Measurements from ENCODE around the gene ASH1L. TPM values are rescaled to one million over a fixed set of nuclear protein-coding genes. Genes with fewer than 3 reads are reported as not detected.
"Not testable (repeated sequence)": the region's sequence is repeated elsewhere in the genome, so short reads cannot be mapped to it uniquely, and the experiment has no call there.

The ASH1L gene
- polyA plus RNA-seq, 6 donors from 2014 or later, result 6.4 to 51.8 (median 23.4) TPM

- Mint-ChIP-seq H3K27ac (peak overlapping the region in 4 of 6 donors; percentile 50 to 86 (median 81)), H3K4me3 (peak overlapping the region in 2 of 8 donors; percentile 19 to 47), H3K27me3 (no peaks in the 10 kb centered on the region), H3K9me3 (no peaks in the 10 kb centered on the region), H3K36me3 (no peaks in the 10 kb centered on the region), H3K4me1 (peaks cover 13 to 48% (median 22%) of the 10 kb centered on the region in 3 donors)
- ATAC-seq (ENCODE audit: low read depth in 2 of 2) (peak in 1 of 2 donors; percentile 30), DNase-seq (no peak)
Measured at GRCh38 chr1:155507945-155508344, 54.7 kb downstream of the ASH1L start.

GRCh38 chr1:155505963-155506362, 56.6 kb downstream of the ASH1L start:
- Mint-ChIP-seq H3K4me1 (peaks cover 13 to 45% (median 22%) of the 10 kb centered on the region in 3 donors), H3K27ac (peak overlapping the region in 1 of 6 donors; percentile 38)
- not testable (repeated sequence) for H3K4me3 Mint-ChIP-seq; DNase-seq; H3K27me3 Mint-ChIP-seq; ATAC-seq (ENCODE audit: low read depth in 2 of 2); H3K36me3 Mint-ChIP-seq; H3K9me3 Mint-ChIP-seq

- peak overlapping the region in 4 of 6 donors; percentile 16 to 80 (median 40) for H3K27ac Mint-ChIP-seq
- ATAC-seq (ENCODE audit: low read depth in 2 of 2) (peak; percentile 27 to 42), DNase-seq (peak; percentile 20)
- no peaks in the 10 kb centered on the region for H3K9me3 Mint-ChIP-seq
- no peaks in the 10 kb centered on the region for H3K36me3 Mint-ChIP-seq
- no peak overlapping the region for H3K4me3 Mint-ChIP-seq
- H3K4me1 Mint-ChIP-seq, result peaks cover 27 to 59% (median 37%) of the 10 kb centered on the region in 3 donors
- no peaks in the 10 kb centered on the region for H3K27me3 Mint-ChIP-seq
Measured at GRCh38 chr1:155504207-155504606, 58.4 kb downstream of the ASH1L start.

DNA sequence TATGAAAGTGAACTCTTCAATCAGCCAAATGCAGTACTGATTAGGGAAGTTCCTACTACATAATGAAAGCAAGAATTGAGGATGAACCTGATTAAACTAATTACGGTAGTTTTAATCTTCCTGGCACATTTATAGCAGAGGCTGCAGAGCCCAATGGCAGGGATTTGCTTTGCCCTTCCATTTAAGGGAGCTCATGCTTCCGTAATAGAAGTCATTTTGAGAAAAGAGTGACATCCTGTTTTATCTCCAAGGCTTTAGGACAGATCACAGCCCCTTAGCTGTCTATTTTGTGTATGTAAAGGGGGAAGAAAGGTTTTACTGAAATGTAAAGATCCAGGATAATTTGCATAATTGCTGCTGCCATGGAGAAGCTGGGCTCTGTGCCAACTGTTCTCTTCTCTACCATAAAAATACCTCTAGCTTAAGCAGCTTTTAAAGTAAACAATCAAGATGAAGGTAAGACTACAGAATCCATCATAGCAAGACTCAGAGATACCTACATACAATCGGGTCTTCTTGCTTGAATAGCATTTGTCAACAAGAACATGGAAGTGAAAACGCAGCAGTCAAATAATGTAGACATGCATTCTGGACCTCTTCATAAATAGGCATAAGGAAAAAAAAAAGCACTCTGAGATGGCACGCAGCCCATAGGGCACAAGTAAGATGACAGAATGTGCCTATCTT, 62.5 kb downstream of the ASH1L start:
- DNase-seq (peak; percentile 40), ATAC-seq (ENCODE audit: low read depth in 2 of 2) (peak; percentile 80 to 81)
- no peaks in the 10 kb centered on the region for H3K9me3 Mint-ChIP-seq
- H3K27me3 Mint-ChIP-seq, result no peaks in the 10 kb centered on the region
- peak overlapping the region; percentile 76 to 92 (median 87) for H3K27ac Mint-ChIP-seq
- peak overlapping the region; percentile 58 to 79 (median 72) for H3K4me3 Mint-ChIP-seq
- H3K4me1 Mint-ChIP-seq, result peaks cover 23 to 55% (median 43%) of the 10 kb centered on the region in 3 donors
- H3K36me3 Mint-ChIP-seq, result no peaks in the 10 kb centered on the region

DNA sequence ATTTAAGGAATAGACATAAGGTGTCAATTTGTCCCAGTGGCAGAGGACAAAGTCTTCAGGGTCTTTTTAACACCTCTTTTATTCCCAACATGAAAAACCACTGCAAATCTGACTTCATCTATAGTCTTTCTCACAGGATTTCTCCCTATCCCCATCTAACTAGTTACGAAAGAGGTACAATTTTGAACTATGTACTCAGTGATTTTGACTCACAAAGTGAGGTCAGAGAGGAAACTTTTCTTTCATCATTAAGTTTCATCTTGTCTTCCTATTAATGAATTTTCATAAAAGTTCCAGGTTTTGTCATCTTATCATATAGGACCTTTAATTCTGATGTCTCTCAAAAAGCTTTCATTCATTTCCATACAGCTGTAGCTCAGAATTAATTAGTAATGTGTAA, 63.3 kb downstream of the ASH1L start:
- ATAC-seq (ENCODE audit: low read depth in 2 of 2) (no peak), DNase-seq (no peak)
- Mint-ChIP-seq H3K4me3 (peak overlapping the region in 6 of 8 donors; percentile 58 to 74 (median 70)), H3K27ac (peak overlapping the region; percentile 76 to 92 (median 87)), H3K27me3 (no peaks in the 10 kb centered on the region), H3K4me1 (peaks cover 28 to 51% (median 47%) of the 10 kb centered on the region in 3 donors), H3K36me3 (peaks cover 0 to 5% of the 10 kb centered on the region in 2 donors), H3K9me3 (no peaks in the 10 kb centered on the region)

GRCh38 chr1:155493595-155493994, 69.0 kb downstream of the ASH1L start:
- H3K4me1 Mint-ChIP-seq, result peaks cover 26 to 37% (median 36%) of the 10 kb centered on the region in 3 donors
- peak overlapping the region in 2 of 6 donors; percentile 11 to 33 for H3K27ac Mint-ChIP-seq
- not testable (repeated sequence) for H3K4me3 Mint-ChIP-seq; H3K27me3 Mint-ChIP-seq; H3K9me3 Mint-ChIP-seq; DNase-seq; ATAC-seq (ENCODE audit: low read depth in 2 of 2); H3K36me3 Mint-ChIP-seq

- DNase-seq; H3K27me3 Mint-ChIP-seq; H3K4me3 Mint-ChIP-seq; H3K36me3 Mint-ChIP-seq; ATAC-seq (ENCODE audit: low read depth in 2 of 2); H3K9me3 Mint-ChIP-seq: not testable (repeated sequence)
- peaks cover 19 to 27% (median 20%) of the 10 kb centered on the region in 3 donors for H3K4me1 Mint-ChIP-seq
- H3K27ac Mint-ChIP-seq, result peak overlapping the region in 1 of 6 donors; percentile 69
Measured at GRCh38 chr1:155488419-155488818, 74.2 kb downstream of the ASH1L start.

GRCh38 chr1:155487541-155487940, 75.1 kb downstream of the ASH1L start:
- peak overlapping the region in 2 of 6 donors; percentile 36 to 71 for H3K27ac Mint-ChIP-seq
- H3K36me3 Mint-ChIP-seq, result no peaks in the 10 kb centered on the region
- no peak for ATAC-seq (ENCODE audit: low read depth in 2 of 2)
- no peaks in the 10 kb centered on the region for H3K27me3 Mint-ChIP-seq
- DNase-seq, result no peak
- no peak overlapping the region for H3K4me3 Mint-ChIP-seq
- H3K4me1 Mint-ChIP-seq, result peaks cover 19 to 28% (median 23%) of the 10 kb centered on the region in 3 donors
- H3K9me3 Mint-ChIP-seq, result no peaks in the 10 kb centered on the region

GRCh38 chr1:155486952-155487351, 75.7 kb downstream of the ASH1L start:
- Mint-ChIP-seq H3K27ac (peak overlapping the region in 1 of 6 donors; percentile 20), H3K4me1 (peaks cover 19 to 28% (median 23%) of the 10 kb centered on the region in 3 donors)
- H3K36me3 Mint-ChIP-seq; ATAC-seq (ENCODE audit: low read depth in 2 of 2); H3K4me3 Mint-ChIP-seq; H3K9me3 Mint-ChIP-seq; H3K27me3 Mint-ChIP-seq; DNase-seq: not testable (repeated sequence)

DNA sequence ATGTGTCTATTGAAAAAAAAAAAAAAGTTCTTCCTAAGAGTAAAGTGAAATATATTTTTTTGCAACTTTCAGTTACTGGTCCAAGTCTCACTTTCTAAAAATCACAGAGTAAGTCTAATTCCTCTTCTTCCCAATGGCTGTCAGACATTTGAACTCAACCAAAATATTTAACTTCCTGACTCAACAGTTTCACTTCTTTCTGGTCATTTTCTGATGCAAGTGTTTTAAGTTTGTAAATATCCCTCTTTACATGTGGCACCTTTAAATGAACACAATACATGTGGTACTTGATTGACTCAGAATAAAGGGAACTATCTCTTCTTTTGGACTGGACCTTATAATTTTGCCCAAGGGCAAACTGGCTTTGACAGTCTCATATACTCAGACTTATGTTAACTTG, 76.7 kb downstream of the ASH1L start:
- H3K27me3 Mint-ChIP-seq, result no peaks in the 10 kb centered on the region
- no peak for DNase-seq
- H3K36me3 Mint-ChIP-seq, result peaks cover 1 to 11% of the 10 kb centered on the region in 2 donors
- peaks cover 18 to 28% (median 22%) of the 10 kb centered on the region in 3 donors for H3K4me1 Mint-ChIP-seq
- H3K9me3 Mint-ChIP-seq, result no peaks in the 10 kb centered on the region
- ATAC-seq (ENCODE audit: low read depth in 2 of 2), result peak; percentile 47
- peak overlapping the region in 5 of 6 donors; percentile 55 to 83 (median 74) for H3K27ac Mint-ChIP-seq
- H3K4me3 Mint-ChIP-seq, result peak overlapping the region in 1 of 8 donors; percentile 30

DNA sequence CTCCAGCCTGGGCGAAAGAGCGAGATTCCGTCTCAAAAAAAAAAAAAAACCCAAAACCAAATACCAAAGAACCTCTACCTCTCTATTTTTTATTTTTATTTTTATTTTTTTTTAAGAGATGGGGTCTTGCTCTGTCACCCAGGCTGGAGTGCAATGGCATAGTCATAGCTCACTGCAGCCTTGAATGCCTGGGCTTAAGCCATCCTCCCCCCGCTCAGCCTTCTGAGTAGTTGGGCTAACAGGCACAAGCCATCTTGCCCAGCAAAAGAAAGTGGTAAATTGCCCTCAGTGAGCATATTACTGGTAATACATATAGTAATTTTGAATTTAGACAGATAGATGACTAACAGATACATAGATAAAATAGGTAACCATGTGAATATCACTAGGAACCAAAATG, 77.4 kb downstream of the ASH1L start:
- ATAC-seq (ENCODE audit: low read depth in 2 of 2), result no peak
- Mint-ChIP-seq H3K9me3 (no peaks in the 10 kb centered on the region), H3K27ac (no peak overlapping the region), H3K27me3 (no peaks in the 10 kb centered on the region), H3K4me3 (no peak overlapping the region), H3K36me3 (peaks cover 9 to 18% of the 10 kb centered on the region in 2 donors), H3K4me1 (peaks cover 11 to 25% (median 16%) of the 10 kb centered on the region in 3 donors)
- DNase-seq, result no peak

GRCh38 chr1:155481741-155482241, 80.8 kb downstream of the ASH1L start:
- ATAC-seq (ENCODE audit: low read depth in 2 of 2), result no peak
- H3K36me3 Mint-ChIP-seq, result peaks cover 26 to 28% of the 10 kb centered on the region in 2 donors
- peak overlapping the region in 1 of 6 donors; percentile 61 for H3K27ac Mint-ChIP-seq
- H3K9me3 Mint-ChIP-seq, result no peaks in the 10 kb centered on the region
- no peak for DNase-seq
- H3K4me3 Mint-ChIP-seq, result no peak overlapping the region
- H3K4me1 Mint-ChIP-seq, result peaks cover 32 to 35% (median 32%) of the 10 kb centered on the region in 3 donors
- no peaks in the 10 kb centered on the region for H3K27me3 Mint-ChIP-seq

- Mint-ChIP-seq H3K9me3 (peaks cover 0 to 4% (median 0%) of the 10 kb centered on the region in 7 donors), H3K27me3 (no peaks in the 10 kb centered on the region), H3K36me3 (peaks cover 36 to 41% of the 10 kb centered on the region in 2 donors), H3K4me3 (no peak overlapping the region), H3K4me1 (peaks cover 23 to 36% (median 32%) of the 10 kb centered on the region in 3 donors), H3K27ac (peak overlapping the region in 3 of 6 donors; percentile 10 to 74 (median 69))
- DNase-seq (no peak), ATAC-seq (ENCODE audit: low read depth in 2 of 2) (no peak)
Measured at GRCh38 chr1:155479205-155479604, 83.4 kb downstream of the ASH1L start.
